GM19099 (cell line): ENCODE data around the gene DBNDD2.
A peak's percentile ranks its signal among the peaks of the same experiment; 100 is the strongest.

Source experiments
- POLR2A ChIP-seq: IDR thresholded peaks from 3 replicates; pipeline ENCODE4 v1.6.1; 2011; ENCODE audit warnings: low read depth; ENCODE audit not compliant: insufficient read length; ENCODE audit errors: extremely low read depth

DBNDD2 gene

GRCh38 chr20:45404438-45404837 lies 3.7 kb upstream of the DBNDD2 start:
- TF ChIP-seq POLR2A: no peak

DNA sequence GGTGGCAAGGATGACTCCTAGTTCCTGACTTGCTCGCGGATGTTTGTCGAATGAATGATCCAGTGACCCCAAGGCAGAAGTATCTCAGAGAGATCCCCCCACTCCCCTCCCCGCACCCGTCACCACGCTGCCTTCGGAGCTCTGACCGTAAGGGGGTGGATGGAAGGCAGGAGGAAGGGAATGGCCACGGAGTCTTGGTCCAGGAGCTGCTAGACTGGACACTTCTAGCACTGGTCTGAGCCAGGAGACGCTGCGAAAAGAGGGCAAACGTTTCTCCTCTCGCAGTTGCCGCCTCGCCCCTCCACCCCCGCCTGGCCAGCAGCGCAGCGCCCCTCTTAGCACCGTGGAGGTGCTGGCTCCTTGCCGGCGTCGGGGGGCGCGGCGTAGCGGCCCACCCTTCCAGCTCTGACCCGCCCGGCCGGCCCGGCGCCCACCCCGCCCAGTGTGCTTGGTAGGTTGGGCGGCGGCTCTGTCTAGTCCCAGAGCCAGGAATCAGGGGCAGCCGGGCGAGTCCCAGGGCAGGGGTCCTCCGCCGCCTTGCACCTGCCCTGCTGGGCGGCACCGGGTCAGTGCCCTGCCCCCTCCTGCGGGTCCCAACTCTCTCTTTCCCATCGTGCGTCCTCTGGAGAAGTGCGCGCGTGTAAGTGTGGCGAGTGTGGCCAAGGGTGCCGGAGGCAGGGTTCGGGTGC lies 2.4 kb upstream of the DBNDD2 start:
- TF ChIP-seq POLR2A: no peak

DNA sequence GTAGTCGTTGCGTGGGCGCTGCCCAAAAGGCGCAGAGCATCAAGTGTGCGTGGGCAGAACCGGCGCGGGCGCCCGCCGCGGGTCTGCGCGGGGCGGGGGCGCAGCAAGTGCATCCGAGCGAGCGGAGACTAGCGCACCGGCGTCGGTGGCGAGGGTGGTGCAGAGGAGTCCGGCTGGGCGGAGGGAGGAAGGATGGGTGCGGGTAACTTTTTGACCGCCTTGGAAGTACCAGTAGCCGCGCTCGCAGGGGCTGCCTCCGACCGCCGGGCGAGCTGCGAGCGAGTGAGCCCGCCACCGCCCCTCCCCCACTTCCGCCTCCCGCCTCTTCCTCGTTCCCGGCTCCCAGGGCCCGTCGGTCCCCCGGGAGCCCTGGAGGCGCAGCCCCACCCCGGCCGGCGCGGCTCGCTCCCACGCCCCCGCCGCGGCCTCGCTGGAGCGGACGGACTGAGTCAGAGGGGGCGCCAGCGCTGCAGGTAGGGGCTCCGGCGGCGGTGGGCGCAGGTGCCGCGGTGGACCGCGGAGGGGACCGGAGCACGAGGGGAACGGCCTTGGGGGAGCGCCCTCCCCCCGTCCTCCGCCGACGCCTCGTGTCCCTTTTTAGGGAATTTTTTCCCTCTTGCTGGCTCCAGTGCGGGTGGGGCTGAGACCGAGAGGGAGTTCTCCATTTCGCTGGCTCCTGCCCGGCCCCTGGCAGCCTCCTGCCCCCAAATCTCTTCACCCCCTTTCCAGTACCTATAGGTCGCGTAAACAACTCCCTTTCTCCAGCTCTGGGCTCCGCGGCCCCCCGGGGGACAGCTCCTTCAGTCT lies 1.6 kb upstream of the DBNDD2 start:
- no peak for TF ChIP-seq POLR2A

- TF ChIP-seq POLR2A: no peak
Measured at GRCh38 chr20:45407067-45407745, 883 bp upstream of the DBNDD2 start.

DNA sequence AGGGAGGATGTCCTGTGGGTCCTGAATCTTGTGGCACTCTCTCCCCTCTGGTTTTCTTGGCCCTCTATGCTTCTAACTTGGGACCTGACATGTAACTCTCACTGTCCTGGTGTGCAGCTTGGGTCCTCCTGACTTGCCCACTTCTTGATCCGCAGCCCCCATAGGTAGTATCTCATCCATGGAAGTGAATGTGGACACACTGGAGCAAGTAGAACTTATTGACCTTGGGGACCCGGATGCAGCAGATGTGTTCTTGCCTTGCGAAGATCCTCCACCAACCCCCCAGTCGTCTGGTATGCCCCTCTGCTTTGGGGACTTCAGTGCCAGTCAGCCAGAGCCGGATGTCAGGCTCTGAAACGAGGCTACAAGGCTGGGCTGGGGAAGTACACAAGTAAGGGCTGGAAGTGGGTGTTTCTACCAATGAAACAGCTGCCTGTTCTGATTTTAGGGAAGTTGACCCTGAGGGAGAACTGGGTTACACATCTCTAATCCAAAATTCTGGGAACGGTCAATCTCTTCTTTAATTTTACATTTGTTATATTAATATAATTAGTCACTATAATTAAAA lies 641 bp downstream of the DBNDD2 start:
- no peak for TF ChIP-seq POLR2A

GRCh38 chr20:45409521-45410272 lies 1.6 kb downstream of the DBNDD2 start:
- TF ChIP-seq POLR2A: no peak

- TF ChIP-seq POLR2A: no peak
Measured at GRCh38 chr20:45410887-45411286, 2.8 kb downstream of the DBNDD2 start.

- TF ChIP-seq POLR2A: no peak
Measured at GRCh38 chr20:45412653-45413052, 4.6 kb downstream of the DBNDD2 start.

DNA sequence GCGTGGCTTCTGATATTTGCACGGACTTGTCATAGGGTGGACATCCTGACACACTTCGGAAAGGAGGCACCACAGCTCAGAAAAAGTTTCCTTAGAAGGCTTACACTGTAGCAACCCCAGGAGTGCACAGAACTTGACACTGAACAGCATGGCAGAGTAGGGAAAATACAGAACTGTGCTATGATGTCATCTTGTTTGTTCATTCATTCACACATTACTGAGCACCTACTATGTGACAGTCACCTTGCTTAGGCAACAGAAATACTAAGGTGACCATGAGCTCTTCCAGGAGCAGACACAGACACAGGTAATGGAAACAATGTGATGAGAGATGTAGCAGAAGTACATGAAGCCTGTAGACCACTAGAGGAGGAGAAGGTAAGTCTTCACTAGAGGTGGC lies 5.4 kb downstream of the DBNDD2 start:
- TF ChIP-seq POLR2A: no peak

DNA sequence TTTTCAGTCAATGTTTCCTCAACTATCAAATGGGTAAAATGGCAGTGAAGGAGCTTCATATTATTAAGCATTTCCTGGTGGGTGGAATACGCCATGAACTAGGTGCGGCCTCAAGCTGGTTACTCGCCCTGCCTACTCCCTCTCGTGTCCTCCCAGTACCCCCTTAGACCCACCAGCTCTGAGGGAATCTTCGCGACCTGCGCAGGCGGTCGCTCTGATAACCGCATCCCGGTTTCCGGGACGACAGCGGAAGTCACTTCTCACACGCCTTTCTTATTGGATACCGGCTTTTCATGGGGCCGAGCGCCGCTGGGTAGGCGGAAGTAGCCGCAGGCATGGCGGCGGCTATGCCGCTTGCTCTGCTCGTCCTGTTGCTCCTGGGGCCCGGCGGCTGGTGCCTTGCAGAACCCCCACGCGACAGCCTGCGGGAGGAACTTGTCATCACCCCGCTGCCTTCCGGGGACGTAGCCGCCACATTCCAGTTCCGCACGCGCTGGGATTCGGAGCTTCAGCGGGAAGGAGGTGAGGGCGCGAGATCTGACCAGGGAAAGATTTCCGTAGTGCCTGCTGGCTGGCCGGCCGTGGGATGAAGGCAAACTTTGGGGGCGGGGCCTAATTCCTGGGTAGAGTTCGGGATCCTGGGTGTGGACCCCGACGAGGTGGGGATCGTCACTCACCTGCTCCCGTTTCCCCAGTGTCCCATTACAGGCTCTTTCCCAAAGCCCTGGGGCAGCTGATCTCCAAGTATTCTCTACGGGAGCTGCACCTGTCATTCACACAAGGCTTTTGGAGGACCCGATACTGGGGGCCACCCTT lies 7.9 kb downstream of the DBNDD2 start, which contains the start of gene PIGT:
Gene PIGT (plus strand): TSS at position 320 of the 816 bp plus-strand sequence. CDS start 16 bp downstream, at position 336.
- peak; percentile 96 for TF ChIP-seq POLR2A

DNA sequence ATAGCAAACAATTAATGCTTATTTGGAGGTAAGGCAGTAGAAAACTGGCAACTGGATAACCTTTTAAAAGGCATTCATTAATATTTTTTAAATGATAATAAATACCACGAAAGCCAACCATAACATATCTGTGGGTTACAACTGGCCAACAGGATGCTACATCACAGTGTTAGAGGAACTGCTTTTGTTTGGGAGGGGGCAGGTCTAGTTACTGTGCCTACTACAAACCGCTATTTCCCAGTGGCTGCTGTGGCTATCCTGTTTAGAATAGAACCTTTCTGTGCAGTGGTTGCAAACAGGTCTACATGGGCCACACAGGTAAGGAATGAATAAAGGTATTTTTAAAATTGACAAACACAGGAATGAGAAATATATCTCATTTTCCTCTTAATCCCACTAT lies 8.8 kb downstream of the DBNDD2 start:
- no peak for TF ChIP-seq POLR2A

GRCh38 chr20:45419188-45420091 lies 11.4 kb downstream of the DBNDD2 start:
- TF ChIP-seq POLR2A: no peak

DNA sequence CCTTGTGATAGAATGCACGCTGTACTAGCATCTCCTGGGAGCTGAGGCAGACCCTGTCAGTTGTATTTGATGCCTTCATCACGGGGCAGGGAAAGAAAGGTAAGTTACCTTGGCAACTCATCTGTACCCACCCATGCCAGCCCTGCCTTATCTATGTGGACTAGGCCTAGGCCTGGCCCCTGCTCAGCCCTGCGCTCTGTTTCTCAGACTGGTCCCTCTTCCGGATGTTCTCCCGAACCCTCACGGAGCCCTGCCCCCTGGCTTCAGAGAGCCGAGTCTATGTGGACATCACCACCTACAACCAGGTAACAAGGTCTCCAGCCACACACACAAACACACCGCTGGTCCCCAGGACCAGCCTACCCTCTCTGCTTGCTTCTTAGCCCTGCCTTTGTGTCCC lies 12.0 kb downstream of the DBNDD2 start:
- TF ChIP-seq POLR2A: no peak
